Measurements from ENCODE around the gene MUC5B.

Gene MUC5B

GRCh38 chr11:1234054-1234720 is 11.3 kb downstream of the MUC5B start:
- no peak for DNase-seq (ENCODE audit: low read depth, low spot score)
- in situ Hi-C loops (cut with HindIII; ENCODE audit: low sequenced_read_pairs): no loop called here
- no peak overlapping the region for H3K4me3 ChIP-seq (ENCODE audit: low read depth, low read length)
- no peak for TF ChIP-seq CTCF (IDR thresholded peaks at IDR 0.05; ENCODE audit: low read depth, low read length)

- DNase-seq (ENCODE audit: low read depth, low spot score): no peak
- no peak for TF ChIP-seq CTCF (IDR thresholded peaks at IDR 0.05; ENCODE audit: low read depth, low read length)
- in situ Hi-C loops (cut with HindIII; ENCODE audit: low sequenced_read_pairs): no loop called here
- H3K4me3 ChIP-seq (ENCODE audit: low read depth, low read length): no peak overlapping the region
Measured at GRCh38 chr11:1234771-1235305, 12.0 kb downstream of the MUC5B start.

- H3K4me3 ChIP-seq (ENCODE audit: low read depth, low read length): no peak overlapping the region
- TF ChIP-seq CTCF (IDR thresholded peaks at IDR 0.05; ENCODE audit: low read depth, low read length): no peak
- no peak for DNase-seq (ENCODE audit: low read depth, low spot score)
- in situ Hi-C loops (cut with HindIII; ENCODE audit: low sequenced_read_pairs): no loop called here
Measured at GRCh38 chr11:1235306-1235900, 12.5 kb downstream of the MUC5B start.

GRCh38 chr11:1235901-1236315 is 13.0 kb downstream of the MUC5B start:
- DNase-seq (ENCODE audit: low read depth, low spot score): no peak
- no peak overlapping the region for H3K4me3 ChIP-seq (ENCODE audit: low read depth, low read length)
- in situ Hi-C loops (cut with HindIII; ENCODE audit: low sequenced_read_pairs): no loop called here
- no peak for TF ChIP-seq CTCF (IDR thresholded peaks at IDR 0.05; ENCODE audit: low read depth, low read length)

- no peak for DNase-seq (ENCODE audit: low read depth, low spot score)
- H3K4me3 ChIP-seq (ENCODE audit: low read depth, low read length): no peak overlapping the region
- no peak for TF ChIP-seq CTCF (IDR thresholded peaks at IDR 0.05; ENCODE audit: low read depth, low read length)
- in situ Hi-C loops (cut with HindIII; ENCODE audit: low sequenced_read_pairs): no loop called here
Measured at GRCh38 chr11:1236316-1237127, 13.7 kb downstream of the MUC5B start.

GRCh38 chr11:1237128-1237580 is 14.3 kb downstream of the MUC5B start:
- no peak overlapping the region for H3K4me3 ChIP-seq (ENCODE audit: low read depth, low read length)
- in situ Hi-C loops (cut with HindIII; ENCODE audit: low sequenced_read_pairs): no loop called here
- TF ChIP-seq CTCF (IDR thresholded peaks at IDR 0.05; ENCODE audit: low read depth, low read length): no peak
- DNase-seq (ENCODE audit: low read depth, low spot score): no peak
